HepG2 (cell line): ENCODE data around the gene CNOT1. TPM values are rescaled to one million over a fixed set of nuclear protein-coding genes. Genes with fewer than 3 reads are reported as not detected.

Source experiments
- CENPT ChIP-seq: sonication (generic); formaldehyde crosslinking; IDR thresholded peaks from 2 replicates; pipeline ENCODE4 v1.8.0; 2022; ENCODE audit warnings: low read depth, mild to moderate bottlenecking, moderate library complexity, missing genetic modification reagents
- FIP1L1 ChIP-seq: fragments of 200-400 bp; formaldehyde crosslinking; IDR thresholded peaks from 2 replicates; pipeline ENCODE4 v1.6.1; 2018; ENCODE audit warnings: low read depth, mild to moderate bottlenecking, low read length, moderate library complexity, borderline replicate concordance; ENCODE audit not compliant: insufficient read depth
- GFI1 ChIP-seq: sonication (generic); formaldehyde crosslinking; IDR thresholded peaks from 2 replicates; pipeline ENCODE4 v1.5.0; 2020; ENCODE audit warnings: missing genetic modification reagents, mild to moderate bottlenecking, borderline replicate concordance
- MLXIP ChIP-seq: sonication (generic); formaldehyde crosslinking; IDR thresholded peaks from 2 replicates; pipeline ENCODE4 v1.9.0; 2021; ENCODE audit warnings: missing genetic modification reagents, borderline replicate concordance
- NAIF1 ChIP-seq: sonication (generic); formaldehyde crosslinking; IDR thresholded peaks from 2 replicates; pipeline ENCODE4 v1.5.0; 2020; ENCODE audit warnings: mild to moderate bottlenecking, missing genetic modification reagents, borderline replicate concordance
- NPAS2 ChIP-seq: sonication (generic); formaldehyde crosslinking; IDR thresholded peaks from 2 replicates; pipeline ENCODE4 v1.8.0; 2022; ENCODE audit warnings: mild to moderate bottlenecking, missing genetic modification reagents, borderline replicate concordance
- NRL ChIP-seq: sonication (generic); formaldehyde crosslinking; IDR thresholded peaks from 2 replicates; pipeline ENCODE4 v1.5.0; 2020; ENCODE audit warnings: missing genetic modification reagents, mild to moderate bottlenecking, moderate library complexity, borderline replicate concordance
- PRDM15 ChIP-seq: sonication (generic); formaldehyde crosslinking; IDR thresholded peaks from 2 replicates; pipeline ENCODE4 v1.4.0; 2020; ENCODE audit warnings: missing genetic modification reagents
- SNAPC2 ChIP-seq: sonication (generic); formaldehyde crosslinking; IDR thresholded peaks from 2 replicates; pipeline ENCODE4 v1.8.1; 2022; ENCODE audit warnings: mild to moderate bottlenecking, missing genetic modification reagents
- SNRNP70 ChIP-seq: fragments of 200-400 bp; formaldehyde crosslinking; IDR thresholded peaks from 2 replicates; pipeline ENCODE4 v1.6.1; 2017; ENCODE audit warnings: mild to moderate bottlenecking, low read depth, low read length, moderate library complexity
- YY1 ChIP-seq: IDR thresholded peaks from 2 replicates; pipeline ENCODE4 v1.6.1; 2011; ENCODE audit warnings: low read length, low read depth, moderate library complexity, mild to moderate bottlenecking; ENCODE audit not compliant: insufficient read depth, insufficient replicate concordance
- ZNF24 ChIP-seq: fragments of 450-650 bp; IDR thresholded peaks from 2 replicates; pipeline ENCODE4 v1.6.1; 2017; ENCODE audit warnings: antibody characterized with exemption, mild to moderate bottlenecking
- ZNF350 ChIP-seq: sonication (generic); formaldehyde crosslinking; IDR thresholded peaks from 2 replicates; pipeline ENCODE4 v1.4.0; 2020; ENCODE audit warnings: mild to moderate bottlenecking, low read depth, missing genetic modification reagents, borderline replicate concordance
- ZNF660 ChIP-seq: sonication (generic); formaldehyde crosslinking; IDR thresholded peaks from 2 replicates; pipeline ENCODE4 v1.5.1; 2020; ENCODE audit warnings: mild to moderate bottlenecking, low read depth, missing genetic modification reagents, borderline replicate concordance
- ZNF672 ChIP-seq: sonication (generic); formaldehyde crosslinking; IDR thresholded peaks from 2 replicates; pipeline ENCODE4 v1.8.1; 2022; ENCODE audit warnings: missing genetic modification reagents
- ZNF773 ChIP-seq: sonication (generic); formaldehyde crosslinking; IDR thresholded peaks from 2 replicates; pipeline ENCODE4 v1.4.0; 2020; ENCODE audit warnings: missing genetic modification reagents, borderline replicate concordance
- ZSCAN12 ChIP-seq: sonication (generic); formaldehyde crosslinking; IDR thresholded peaks from 2 replicates; pipeline ENCODE4 v1.9.0; 2021; ENCODE audit warnings: mild to moderate bottlenecking, missing genetic modification reagents
- polyA plus RNA-seq, 8 experiments: library from polyadenylated mRNA; depleted of rRNA in 3 of 8; stranded (reverse) in 7 of 8; unstranded in 1 of 8; fragments of >200 nt; fragmentation: Illumina TruSeq in 4 of 8; extraction: Trizol in 4 of 8; gene quantifications; 2 replicates each; pipeline versions ENCODE4 v1.2.1 to v1.2.3, GENCODE V29; 2011 to 2016; ENCODE audit warnings: low read depth in 4 of 8, missing spikeins in 1 of 8, mixed read lengths in 1 of 8; ENCODE audit not compliant: insufficient read depth in 1 of 8
- total RNA-seq, 5 experiments: library from RNA; depleted of rRNA; stranded (reverse); fragments of >200 nt; fragmentation: Illumina TruSeq; extraction: Trizol; gene quantifications; 2 replicates each; pipeline ENCODE4 v1.2.3, GENCODE V29; 2016; ENCODE audit warnings: low read depth in 1 of 5

Gene CNOT1
- total and polyA plus RNA-seq, 2 of the 13 experiments (the other 11 are each of a cell fraction or from before 2014, with no cell fraction given) = 188 to 232 TPM

GRCh38 chr16:58515125-58515870, 114.3 kb downstream of the CNOT1 start, which contains the start of gene SETD6 (continued):
- TF ChIP-seq FIP1L1 = no peak
- TF ChIP-seq SNRNP70 = no peak
- peak; percentile 94 for TF ChIP-seq PRDM15 (CRISPR knock-in tag)
- TF ChIP-seq MLXIP = peak; percentile 93
- peak; percentile 46; the same call in 1 of the 2 replicates for TF ChIP-seq NAIF1
- no peak for TF ChIP-seq ZNF24
- no peak for TF ChIP-seq ZNF660 (CRISPR knock-in tag)
- peak; percentile 91 for TF ChIP-seq CENPT (CRISPR knock-in tag)
- TF ChIP-seq ZNF350 (CRISPR knock-in tag) = peak; percentile 95
- peak; percentile 95 for TF ChIP-seq NRL (CRISPR knock-in tag)
- peak; percentile 95; the same call in 1 of the 2 replicates for TF ChIP-seq ZSCAN12 (CRISPR knock-in tag)
- TF ChIP-seq YY1 = peak; percentile 85
- TF ChIP-seq ZNF672 (CRISPR knock-in tag) = no peak
- peak; percentile 90 for TF ChIP-seq ZNF773 (CRISPR knock-in tag)
- TF ChIP-seq NPAS2 (CRISPR knock-in tag) = no peak
- TF ChIP-seq SNAPC2 (CRISPR knock-in tag) = peak; percentile 76; the same call in 1 of the 2 replicates
- TF ChIP-seq GFI1 (CRISPR knock-in tag) = peak; percentile 73; the same call in 1 of the 2 replicates
